Dermis blood vessel endothelial cell (primary cell): ENCODE measurements around the gene ELOA2. TPM values are rescaled to one million over a fixed set of nuclear protein-coding genes. Genes with fewer than 3 reads are reported as not detected.
"Not testable (repeated sequence)": the region's sequence is repeated elsewhere in the genome, so short reads cannot be mapped to it uniquely, and the experiment has no call there.

Experiments
- DNase-seq: peaks from one replicate; pipeline ENCODE4 v3.0.0; 2010
- total RNA-seq: library from RNA; depleted of rRNA; stranded (reverse); fragments of >200 nt; gene quantifications from 2 replicates; pipeline ENCODE4 v1.2.3, GENCODE V29; 2014

The ELOA2 gene
- not detected in 2 replicates for total RNA-seq

GRCh38 chr18:47035156-47035671 lies at the start of gene ELOA2:
Gene ELOA2 (minus strand): TSS chr18:47035621. CDS start chr18:47035264, 357 bp downstream.
- no peak for DNase-seq

GRCh38 chr18:47081578-47081977 lies 46.2 kb upstream of the ELOA2 start:
- no peak for DNase-seq

- no peak for DNase-seq
Observed at GRCh38 chr18:47080872-47081271, 45.5 kb upstream of the ELOA2 start.

GRCh38 chr18:47077111-47077510 lies 41.7 kb upstream of the ELOA2 start:
- no peak for DNase-seq

- DNase-seq = no peak
Observed at GRCh38 chr18:47075098-47075883, 39.9 kb upstream of the ELOA2 start.

- DNase-seq = no peak
Observed at GRCh38 chr18:47067648-47068047, 32.2 kb upstream of the ELOA2 start.

- no peak for DNase-seq
Observed at GRCh38 chr18:47063096-47063495, 27.7 kb upstream of the ELOA2 start.

- peak; percentile 63 for DNase-seq
Observed at GRCh38 chr18:47062471-47062870, 27.1 kb upstream of the ELOA2 start.

GRCh38 chr18:47054369-47054768 lies 18.9 kb upstream of the ELOA2 start:
- DNase-seq = no peak

GRCh38 chr18:47050468-47050867 lies 15.0 kb upstream of the ELOA2 start:
- peak; percentile 74 for DNase-seq

- no peak for DNase-seq
Observed at GRCh38 chr18:47040982-47041381, 5.6 kb upstream of the ELOA2 start.

GRCh38 chr18:47036927-47037578 lies 1.6 kb upstream of the ELOA2 start:
- no peak for DNase-seq

GRCh38 chr18:47036298-47036874 lies 965 bp upstream of the ELOA2 start:
- DNase-seq = peak; percentile 64

- DNase-seq = not testable (repeated sequence)
Observed at GRCh38 chr18:47034591-47034990, 830 bp downstream of the ELOA2 start.

GRCh38 chr18:47032945-47033344 lies 2.5 kb downstream of the ELOA2 start:
- DNase-seq = no peak

- DNase-seq = not testable (repeated sequence)
Observed at GRCh38 chr18:47030887-47031286, 4.5 kb downstream of the ELOA2 start.

GRCh38 chr18:47029684-47030353 lies 5.6 kb downstream of the ELOA2 start:
- not testable (repeated sequence) for DNase-seq

GRCh38 chr18:47028738-47029137 lies 6.7 kb downstream of the ELOA2 start:
- DNase-seq = not testable (repeated sequence)

GRCh38 chr18:47025557-47026174 lies 9.8 kb downstream of the ELOA2 start:
- not testable (repeated sequence) for DNase-seq

- DNase-seq = not testable (repeated sequence)
Observed at GRCh38 chr18:47023769-47024465, 11.5 kb downstream of the ELOA2 start.

- DNase-seq = not testable (repeated sequence)
Observed at GRCh38 chr18:47022821-47023220, 12.6 kb downstream of the ELOA2 start.

GRCh38 chr18:47020757-47021156 lies 14.7 kb downstream of the ELOA2 start:
- not testable (repeated sequence) for DNase-seq
